ENCODE measurements around the gene IL36B.

DNA sequence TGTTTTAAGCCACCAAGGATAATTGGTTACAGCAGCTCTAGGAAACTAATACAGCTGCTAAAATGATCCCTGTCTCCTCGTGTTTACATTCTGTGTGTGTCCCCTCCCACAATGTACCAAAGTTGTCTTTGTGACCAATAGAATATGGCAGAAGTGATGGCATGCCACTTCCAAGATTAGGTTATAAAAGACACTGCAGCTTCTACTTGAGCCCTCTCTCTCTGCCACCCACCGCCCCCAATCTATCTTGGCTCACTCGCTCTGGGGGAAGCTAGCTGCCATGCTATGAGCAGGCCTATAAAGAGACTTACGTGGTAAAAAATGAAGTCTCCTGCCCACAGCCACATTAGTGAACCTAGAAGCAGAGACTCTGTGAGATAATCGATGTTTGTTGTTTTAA lies 11.6 kb upstream of the IL36B start:
- TF ChIP-seq CTCF (conservative IDR thresholded peaks at IDR 0.05) (no peak), EZH2 (IDR thresholded peaks at IDR 0.05; ENCODE audit: low read depth) (no peak)
